GM12801 (cell line): ENCODE data around the gene SRBD1.

Experiments used
- TF ChIP-seq, protein P1 (sequence below): IDR thresholded peaks from one replicate; pipeline ENCODE4 v1.5.1; 2011; ENCODE audit warnings: control low read depth; ENCODE audit not compliant: insufficient read length; ENCODE audit errors: extremely low read depth

SRBD1 gene

DNA sequence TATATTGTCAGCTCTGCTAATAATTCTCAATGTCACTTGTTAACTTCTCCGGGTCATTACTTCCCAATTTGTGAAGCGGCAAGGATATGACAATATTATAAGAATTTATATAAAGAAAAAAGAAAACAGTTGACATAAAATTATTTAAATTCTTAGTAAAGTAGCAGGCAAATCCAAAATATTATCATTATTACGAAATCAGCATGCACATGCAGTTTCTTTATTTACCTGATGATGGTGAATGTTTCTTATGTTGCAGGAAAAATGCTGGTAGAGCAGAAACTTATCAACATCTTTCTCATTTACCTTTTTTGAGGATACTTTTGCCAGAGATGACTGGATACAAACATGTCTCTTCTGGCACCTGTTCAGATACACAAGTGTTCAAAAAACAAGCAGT, 38.1 kb downstream of the SRBD1 start:
- TF ChIP-seq, protein P1, sequence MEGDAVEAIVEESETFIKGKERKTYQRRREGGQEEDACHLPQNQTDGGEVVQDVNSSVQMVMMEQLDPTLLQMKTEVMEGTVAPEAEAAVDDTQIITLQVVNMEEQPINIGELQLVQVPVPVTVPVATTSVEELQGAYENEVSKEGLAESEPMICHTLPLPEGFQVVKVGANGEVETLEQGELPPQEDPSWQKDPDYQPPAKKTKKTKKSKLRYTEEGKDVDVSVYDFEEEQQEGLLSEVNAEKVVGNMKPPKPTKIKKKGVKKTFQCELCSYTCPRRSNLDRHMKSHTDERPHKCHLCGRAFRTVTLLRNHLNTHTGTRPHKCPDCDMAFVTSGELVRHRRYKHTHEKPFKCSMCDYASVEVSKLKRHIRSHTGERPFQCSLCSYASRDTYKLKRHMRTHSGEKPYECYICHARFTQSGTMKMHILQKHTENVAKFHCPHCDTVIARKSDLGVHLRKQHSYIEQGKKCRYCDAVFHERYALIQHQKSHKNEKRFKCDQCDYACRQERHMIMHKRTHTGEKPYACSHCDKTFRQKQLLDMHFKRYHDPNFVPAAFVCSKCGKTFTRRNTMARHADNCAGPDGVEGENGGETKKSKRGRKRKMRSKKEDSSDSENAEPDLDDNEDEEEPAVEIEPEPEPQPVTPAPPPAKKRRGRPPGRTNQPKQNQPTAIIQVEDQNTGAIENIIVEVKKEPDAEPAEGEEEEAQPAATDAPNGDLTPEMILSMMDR = no peak

DNA sequence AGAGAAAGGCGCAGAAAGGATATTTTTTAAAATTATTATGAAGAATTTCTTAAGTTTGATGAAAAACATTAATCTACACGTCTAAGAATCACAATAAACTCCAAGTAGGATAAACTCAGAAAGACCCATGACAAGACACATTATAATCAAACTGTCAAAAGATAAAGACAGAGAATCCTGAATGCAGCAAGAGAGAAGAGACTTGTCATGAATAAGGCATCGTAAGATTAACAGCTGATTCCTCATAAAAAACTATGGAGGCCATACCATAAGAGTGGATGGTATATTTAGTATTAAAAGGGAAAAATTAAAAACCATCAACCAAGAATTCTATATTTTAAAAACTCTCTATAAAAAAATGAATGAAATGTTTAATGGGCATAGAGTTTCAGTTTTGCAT, 39.1 kb downstream of the SRBD1 start:
- TF ChIP-seq, protein P1 = no peak

DNA sequence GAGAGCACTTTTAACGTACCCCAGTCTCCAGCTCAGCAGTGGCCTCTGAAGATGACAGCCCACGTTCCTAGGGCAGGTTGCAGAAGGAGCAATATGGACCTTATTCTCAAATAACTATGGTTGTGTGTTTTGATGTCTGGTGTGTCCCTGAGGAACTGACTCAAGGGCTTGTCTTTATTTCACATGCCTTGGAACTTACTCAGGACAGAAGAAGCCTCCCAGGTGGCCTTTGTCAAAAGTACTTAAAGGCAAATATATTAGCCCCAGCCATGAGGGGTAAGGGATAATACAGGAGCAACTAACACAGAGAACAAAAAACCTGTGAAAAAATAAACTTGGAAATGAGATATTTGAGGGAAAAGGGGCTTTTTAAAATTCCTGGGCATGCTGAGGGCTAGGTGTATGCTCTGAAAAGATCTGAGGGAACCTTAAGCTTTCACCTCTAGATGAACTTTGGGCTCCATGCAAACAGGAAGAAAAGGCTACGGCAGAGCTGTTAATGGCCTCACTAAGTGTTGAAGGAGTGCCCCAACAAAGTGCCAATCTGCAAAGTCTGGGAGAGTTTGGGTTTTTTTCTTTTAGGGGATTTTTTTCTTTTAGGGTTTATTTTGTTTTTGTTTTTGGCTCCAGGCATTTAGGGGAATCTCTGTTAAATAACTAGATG, 40.3 kb downstream of the SRBD1 start:
- TF ChIP-seq, protein P1 = no peak

DNA sequence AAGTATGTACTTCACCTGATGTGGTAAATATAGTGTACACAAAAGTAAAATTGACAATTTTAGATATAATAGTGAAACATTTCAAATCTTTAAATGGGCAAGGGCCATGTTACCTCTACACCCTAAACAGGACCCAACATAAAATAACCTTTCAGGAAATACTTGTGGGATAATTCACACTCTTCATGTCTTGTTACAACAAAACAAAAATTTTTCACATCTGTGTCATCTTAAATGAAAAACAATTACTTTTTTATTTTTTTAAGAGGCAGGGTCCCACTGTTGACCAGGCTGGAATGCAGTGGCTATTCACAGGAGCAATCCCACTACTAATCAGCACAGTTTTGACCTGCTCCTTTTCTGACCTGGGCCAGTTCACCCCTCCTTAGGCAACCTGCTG, 42.1 kb downstream of the SRBD1 start:
- TF ChIP-seq, protein P1 = no peak

DNA sequence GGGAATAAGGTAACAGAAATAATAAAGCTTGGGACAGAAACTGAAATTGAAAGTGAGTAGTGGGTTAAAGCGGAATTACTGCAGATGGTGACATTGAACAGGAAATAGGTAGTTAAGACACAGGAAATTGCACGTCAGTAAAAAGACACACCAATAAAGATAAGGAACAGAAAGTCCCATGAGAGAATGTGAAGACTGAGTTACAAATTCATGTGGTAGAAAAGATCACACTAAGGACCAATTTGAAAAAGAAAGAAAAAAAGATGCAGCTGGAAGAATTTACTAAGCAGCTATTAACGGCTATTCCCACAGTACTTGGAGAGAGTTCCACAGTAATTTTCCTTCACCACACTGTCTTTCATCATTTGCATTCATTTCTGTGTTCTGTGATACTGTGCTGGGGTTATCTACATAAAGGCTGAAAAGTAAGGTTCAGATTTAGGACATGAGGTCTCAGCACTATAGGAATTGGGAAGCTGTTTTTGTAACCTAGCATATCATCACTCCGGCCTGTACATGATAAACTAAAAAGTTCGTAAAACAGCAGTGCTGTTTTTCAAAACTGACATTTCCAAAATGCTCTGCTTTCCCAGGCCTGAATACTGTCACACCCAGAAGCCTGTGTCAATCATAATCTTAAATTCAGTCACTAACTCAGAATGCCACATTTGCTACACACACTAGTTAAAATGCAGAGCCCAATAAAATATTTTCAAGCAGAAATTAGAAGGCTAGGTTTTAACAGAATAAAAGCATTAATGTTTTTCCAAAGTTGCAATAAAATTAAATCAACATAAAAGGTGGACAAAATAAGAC, 42.9 kb downstream of the SRBD1 start:
- TF ChIP-seq, protein P1 = no peak

DNA sequence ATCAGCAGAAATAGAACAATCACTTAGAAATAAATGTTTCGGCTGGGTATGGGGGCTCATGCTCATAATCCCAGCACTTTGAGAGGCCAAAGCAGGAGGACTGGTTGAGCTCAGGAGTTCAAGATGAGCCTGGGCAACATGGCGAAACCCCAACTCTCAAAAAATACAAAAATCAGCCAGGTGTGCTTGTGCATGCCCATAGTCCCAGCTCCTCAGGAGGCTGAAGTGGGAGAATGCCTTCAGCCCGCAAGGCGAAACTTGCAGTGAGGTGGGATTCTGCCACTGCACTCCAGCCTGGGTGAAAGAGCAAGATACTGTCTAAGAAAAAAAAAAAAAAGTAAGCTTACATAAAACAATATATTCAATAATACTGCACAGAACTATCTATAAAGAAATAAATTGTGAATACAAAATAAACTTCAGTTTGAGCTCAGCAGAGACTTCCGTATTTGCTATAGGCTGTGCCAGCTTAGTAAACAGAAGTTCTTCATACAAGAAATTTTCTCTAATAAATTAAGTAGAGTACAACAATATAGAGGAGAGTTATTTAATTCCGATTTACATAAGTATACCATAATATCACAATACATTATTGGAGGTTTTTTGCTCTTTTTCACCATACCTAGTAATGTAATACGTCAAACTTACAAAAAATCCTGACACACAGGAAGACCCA, 43.6 kb downstream of the SRBD1 start:
- TF ChIP-seq, protein P1 = no peak

DNA sequence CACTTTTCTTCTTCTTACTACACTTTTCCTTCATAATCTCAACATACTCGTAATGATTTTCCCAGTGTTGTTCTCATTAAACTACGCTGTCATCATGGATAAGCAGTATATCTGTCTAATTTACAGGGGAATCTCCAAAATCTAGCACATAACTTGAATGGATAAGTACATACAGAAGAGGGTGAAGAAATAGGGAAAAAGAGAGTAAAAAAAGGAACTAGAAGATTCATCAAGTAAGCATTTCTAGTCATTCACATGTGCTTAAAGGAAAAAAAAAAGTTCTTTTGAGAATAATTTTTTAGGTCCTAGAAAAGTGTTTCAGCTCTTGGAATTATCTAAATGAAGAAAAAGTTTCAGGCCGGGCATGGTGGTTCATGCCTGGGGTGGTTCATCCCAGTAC, 51.6 kb downstream of the SRBD1 start:
- TF ChIP-seq, protein P1 = no peak
